Mesenchymal stem cell (in vitro differentiated cells and primary cell): ENCODE data around the gene MTMR11.
A peak's percentile ranks its signal among the peaks of the same experiment; 100 is the strongest.
"Not testable (repeated sequence)": the region's sequence is repeated elsewhere in the genome, so short reads cannot be mapped to it uniquely, and the experiment has no call there.

ENCODE experiments used
- DNase-seq: peaks from one replicate; pipeline ENCODE4 v3.0.0-alpha.2; 2013
- H2AFZ ChIP-seq: one replicate; pipeline ENCODE4 v1.6.1; 2013; ENCODE audit warnings: low read depth, mild to moderate bottlenecking, control low read depth, inconsistent platforms, low read length, moderate library complexity
- H2AK5ac ChIP-seq: 2 replicates; pipeline ENCODE4 v1.6.1; 2013; ENCODE audit warnings: low read length, moderate library complexity, mild to moderate bottlenecking, inconsistent platforms; ENCODE audit not compliant: severe bottlenecking
- H2BK120ac ChIP-seq: one replicate; pipeline ENCODE4 v1.6.1; 2013; ENCODE audit warnings: low read depth, mild to moderate bottlenecking, inconsistent platforms, low read length, moderate library complexity
- H2BK12ac ChIP-seq, 2 experiments: one replicate each; pipeline ENCODE4 v1.6.1; 2013; ENCODE audit warnings: inconsistent platforms in 2 of 2, low read length in 2 of 2, mild to moderate bottlenecking in 2 of 2, moderate library complexity in 2 of 2, control low read depth in 1 of 2
- H2BK15ac ChIP-seq: one replicate; pipeline ENCODE4 v1.6.1; 2013; ENCODE audit warnings: mild to moderate bottlenecking, low read depth, inconsistent platforms; ENCODE audit not compliant: poor library complexity, severe bottlenecking
- H2BK5ac ChIP-seq: 2 replicates; pipeline ENCODE4 v1.6.1; 2013; ENCODE audit warnings: low read depth, mild to moderate bottlenecking, low read length, control low read depth, inconsistent platforms; ENCODE audit not compliant: poor library complexity, severe bottlenecking
- H3K14ac ChIP-seq, 2 experiments: one replicate each; pipeline ENCODE4 v1.6.1; 2013; ENCODE audit warnings: inconsistent platforms in 2 of 2, low read length in 2 of 2, control low read depth in 1 of 2, mild to moderate bottlenecking in 1 of 2, moderate library complexity in 1 of 2
- H3K18ac ChIP-seq, 2 experiments: one replicate each; pipeline ENCODE4 v1.6.1; 2013; ENCODE audit warnings: inconsistent platforms in 2 of 2, low read length in 2 of 2, control low read depth in 1 of 2, low read depth in 1 of 2, mild to moderate bottlenecking in 1 of 2
- H3K23ac ChIP-seq, 2 experiments: one replicate each; pipeline ENCODE4 v1.6.1; 2013; ENCODE audit warnings: inconsistent platforms in 2 of 2, low read length in 2 of 2, mild to moderate bottlenecking in 2 of 2, moderate library complexity in 2 of 2, control low read depth in 1 of 2
- H3K27ac ChIP-seq: 2 replicates; pipeline ENCODE4 v1.5.1; 2013; ENCODE audit warnings: mild to moderate bottlenecking, moderate library complexity, low read length, control low read depth, inconsistent platforms; ENCODE audit not compliant: poor library complexity, severe bottlenecking
- H3K27me3 ChIP-seq, 2 experiments: 2 replicates each; pipeline versions ENCODE4 v1.6.1 to v1.7.0; 2013; ENCODE audit warnings: low read length in 2 of 2, mild to moderate bottlenecking in 2 of 2, moderate library complexity in 2 of 2, control low read depth in 1 of 2, inconsistent platforms in 1 of 2; ENCODE audit not compliant: control insufficient read depth in 1 of 2, insufficient read depth in 1 of 2
- H3K36me3 ChIP-seq, 2 experiments: 2 replicates each; pipeline versions ENCODE4 v1.6.1 to v1.7.0; 2013; ENCODE audit warnings: low read length in 2 of 2, control low read depth in 1 of 2, inconsistent platforms in 1 of 2, low read depth in 1 of 2, mild to moderate bottlenecking in 1 of 2; ENCODE audit not compliant: insufficient read depth in 2 of 2, control insufficient read depth in 1 of 2
- H3K4ac ChIP-seq, 2 experiments: one replicate each; pipeline ENCODE4 v1.6.1; 2013; ENCODE audit warnings: inconsistent platforms in 2 of 2, low read length in 2 of 2, mild to moderate bottlenecking in 2 of 2, moderate library complexity in 2 of 2, control low read depth in 1 of 2, low read depth in 1 of 2
- H3K4me1 ChIP-seq: 2 replicates; pipeline ENCODE4 v1.6.1; 2013; ENCODE audit warnings: low read depth, low read length, control low read depth; ENCODE audit not compliant: control insufficient read depth, insufficient read depth
- H3K4me2 ChIP-seq: 2 replicates; pipeline ENCODE4 v1.6.1; 2013; ENCODE audit warnings: low read length, mild to moderate bottlenecking, inconsistent platforms; ENCODE audit not compliant: poor library complexity, severe bottlenecking
- H3K4me3 ChIP-seq, 2 experiments: 2 replicates each; pipeline versions ENCODE4 v1.5.1 to v1.7.0; 2013; ENCODE audit warnings: low read length in 2 of 2, mild to moderate bottlenecking in 2 of 2, control low read depth in 1 of 2, low read depth in 1 of 2; ENCODE audit not compliant: insufficient read depth in 1 of 2
- H3K79me1 ChIP-seq: replicated peaks from 2 replicates; pipeline ENCODE4 v1.6.1; 2013; ENCODE audit warnings: mild to moderate bottlenecking, control low read depth, low read length, inconsistent platforms; ENCODE audit not compliant: poor library complexity, severe bottlenecking
- H3K9ac ChIP-seq: 2 replicates; pipeline ENCODE4 v1.7.0; 2013; ENCODE audit warnings: mild to moderate bottlenecking, low read length, moderate library complexity
- H3K9me3 ChIP-seq: 2 replicates; pipeline ENCODE4 v1.7.0; 2013; ENCODE audit warnings: mild to moderate bottlenecking, low read length; ENCODE audit not compliant: control insufficient read depth
- H4K8ac ChIP-seq: one replicate; pipeline ENCODE4 v1.6.1; 2013; ENCODE audit warnings: inconsistent platforms, mild to moderate bottlenecking, low read length, moderate library complexity
- H4K91ac ChIP-seq: one replicate; pipeline ENCODE4 v1.6.1; 2013; ENCODE audit warnings: mild to moderate bottlenecking, low read length, inconsistent platforms
- WGBS: methylation state at CpG from one replicate; pipeline ENCODE4 v1.1.7; 2013; ENCODE audit warnings: mixed read lengths; 5-methylcytosine and 5-hydroxymethylcytosine counted together

Gene MTMR11

DNA sequence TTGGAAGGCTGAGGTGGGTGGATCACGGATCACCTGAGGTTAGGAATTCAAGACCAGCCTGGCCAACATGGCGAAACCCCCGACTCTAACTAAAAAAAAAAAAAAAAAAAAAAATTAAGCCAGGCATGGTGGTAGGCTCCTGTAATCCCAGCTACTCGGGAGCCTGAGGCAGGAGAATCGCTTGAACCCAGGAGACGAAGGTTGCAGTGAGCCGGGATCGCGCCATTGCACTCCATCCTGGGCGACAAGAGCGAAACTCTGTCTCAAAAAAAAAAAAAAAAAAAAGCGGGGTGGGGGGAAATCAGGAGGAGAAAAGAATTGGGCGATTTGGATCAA is 2.0 kb upstream of the MTMR11 start:
- H2AK5ac ChIP-seq, DNase-seq, H3K27me3 ChIP-seq, H3K14ac ChIP-seq, H3K23ac ChIP-seq, H3K9me3 ChIP-seq, H2BK5ac ChIP-seq, H4K91ac ChIP-seq, H2AFZ ChIP-seq: not testable (repeated sequence)
- H3K4me3 ChIP-seq, result peak overlapping the region in 1 of 2 experiments; percentile 61
- H3K18ac ChIP-seq, result peak overlapping the region in 1 of 2 experiments; percentile 56
- peak overlapping the region; percentile 54 for H2BK120ac ChIP-seq
- peaks cover 13% of the 10 kb centered on the region for H3K4me1 ChIP-seq
- WGBS, result 12% methylated on average over 8 of the region's 13 CpGs
- peak overlapping the region in 1 of 2 experiments; percentile 83 for H2BK12ac ChIP-seq
- peak overlapping the region; percentile 51 for H3K4me2 ChIP-seq
- peak overlapping the region; percentile 83 for H3K27ac ChIP-seq
- peaks cover 38% of the 10 kb centered on the region for H3K79me1 ChIP-seq
- peak overlapping the region; percentile 59 for H4K8ac ChIP-seq
- peak overlapping the region in 1 of 2 experiments; percentile 69 for H3K4ac ChIP-seq
- H2BK15ac ChIP-seq, result peak overlapping the region; percentile 82
- H3K9ac ChIP-seq, result peak overlapping the region; percentile 59
- peaks cover 12 to 16% of the 10 kb centered on the region in 2 experiments for H3K36me3 ChIP-seq

GRCh38 chr1:149937759-149938158 is 1.1 kb upstream of the MTMR11 start:
- no peak overlapping the region for H2BK5ac ChIP-seq

DNA sequence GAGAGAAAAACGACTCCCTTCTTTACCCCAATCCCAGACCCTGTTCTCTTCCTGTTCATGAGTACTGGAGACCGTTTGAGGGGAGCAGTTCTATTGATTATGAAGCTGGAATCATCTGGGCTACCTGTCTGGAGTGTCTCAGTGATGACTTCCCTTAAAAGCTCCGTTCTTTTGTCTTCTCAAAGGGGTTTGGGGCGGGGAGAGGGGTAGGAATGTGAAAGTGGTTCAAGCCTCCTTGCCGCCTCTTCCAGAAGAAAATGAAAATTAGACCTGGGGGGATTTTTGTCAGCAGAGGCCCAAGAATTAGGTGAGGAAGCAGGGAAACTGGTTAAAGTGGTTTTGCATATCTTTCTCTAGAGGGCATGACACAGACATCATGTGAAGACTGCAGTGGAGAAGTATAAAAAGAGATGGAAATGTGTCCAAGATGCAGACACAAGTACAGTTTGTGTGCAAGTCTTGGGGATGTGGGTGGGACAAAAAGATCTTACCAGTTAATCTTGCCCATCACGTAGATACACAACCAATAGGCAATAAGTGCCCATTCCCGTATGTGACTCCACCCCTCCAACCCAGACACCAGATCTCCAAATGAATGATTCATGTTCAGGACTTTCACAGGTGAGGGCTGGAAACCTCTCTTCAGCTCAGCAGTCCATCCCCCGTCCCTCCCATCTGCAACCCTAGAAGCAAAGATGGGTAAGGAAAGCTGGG is 470 bp upstream of the MTMR11 start:
- H2BK12ac ChIP-seq, result peak overlapping the region; percentile 23 to 33
- peak overlapping the region; percentile 38 for H4K8ac ChIP-seq
- H3K4me3 ChIP-seq, result peak overlapping the region in 1 of 2 experiments; percentile 93
- H2BK15ac ChIP-seq, result no peak overlapping the region
- H2AFZ ChIP-seq, result no peak overlapping the region
- peaks cover 21 to 22% of the 10 kb centered on the region in 2 experiments for H3K36me3 ChIP-seq
- peak overlapping the region in 1 of 2 experiments; percentile 44 for H3K18ac ChIP-seq
- no peak overlapping the region for H3K23ac ChIP-seq
- H3K9me3 ChIP-seq, result no peaks in the 10 kb centered on the region
- H3K4ac ChIP-seq, result no peak overlapping the region
- H3K79me1 ChIP-seq, result peaks cover 30% of the 10 kb centered on the region
- H2BK5ac ChIP-seq, result no peak overlapping the region
- H2BK120ac ChIP-seq, result peak overlapping the region; percentile 67
- no peak overlapping the region for H3K14ac ChIP-seq
- peak overlapping the region; percentile 52 for H2AK5ac ChIP-seq
- H3K4me1 ChIP-seq, result peaks cover 13% of the 10 kb centered on the region
- peak overlapping the region; percentile 62 for H3K4me2 ChIP-seq
- peak; percentile 53 for DNase-seq
- H3K27ac ChIP-seq, result peak overlapping the region; percentile 79
- H3K9ac ChIP-seq, result peak overlapping the region; percentile 91
- H3K27me3 ChIP-seq, result no peaks in the 10 kb centered on the region
- whole genome bisulfite sequencing, result 20% methylated on average over 6 of the region's 8 CpGs
- H4K91ac ChIP-seq, result no peak overlapping the region

More at GRCh38 chr1:149937759-149938158, 1.1 kb upstream of the MTMR11 start:
- H3K9ac ChIP-seq, result peak overlapping the region; percentile 23
- no peak overlapping the region for H2AFZ ChIP-seq
- no peak overlapping the region for H3K4me3 ChIP-seq
- no peak overlapping the region for H4K91ac ChIP-seq
- peak overlapping the region; percentile 33 for H2AK5ac ChIP-seq
- no peak overlapping the region for H3K4me2 ChIP-seq
- H3K14ac ChIP-seq, result no peak overlapping the region
- no peak overlapping the region for H2BK15ac ChIP-seq
- no peak overlapping the region for H4K8ac ChIP-seq
- no peak overlapping the region for H3K23ac ChIP-seq
- peaks cover 17 to 19% of the 10 kb centered on the region in 2 experiments for H3K36me3 ChIP-seq
- H2BK120ac ChIP-seq, result no peak overlapping the region
- no peak overlapping the region for H2BK12ac ChIP-seq
- H3K4me1 ChIP-seq, result peaks cover 13% of the 10 kb centered on the region
- peak overlapping the region in 1 of 2 experiments; percentile 48 for H3K18ac ChIP-seq
- no peaks in the 10 kb centered on the region for H3K9me3 ChIP-seq
- H3K4ac ChIP-seq, result peak overlapping the region in 1 of 2 experiments; percentile 43
- peak; percentile 37 for DNase-seq
- H3K27me3 ChIP-seq, result no peaks in the 10 kb centered on the region
- H3K79me1 ChIP-seq, result peaks cover 33% of the 10 kb centered on the region
- H3K27ac ChIP-seq, result peak overlapping the region; percentile 13

DNA sequence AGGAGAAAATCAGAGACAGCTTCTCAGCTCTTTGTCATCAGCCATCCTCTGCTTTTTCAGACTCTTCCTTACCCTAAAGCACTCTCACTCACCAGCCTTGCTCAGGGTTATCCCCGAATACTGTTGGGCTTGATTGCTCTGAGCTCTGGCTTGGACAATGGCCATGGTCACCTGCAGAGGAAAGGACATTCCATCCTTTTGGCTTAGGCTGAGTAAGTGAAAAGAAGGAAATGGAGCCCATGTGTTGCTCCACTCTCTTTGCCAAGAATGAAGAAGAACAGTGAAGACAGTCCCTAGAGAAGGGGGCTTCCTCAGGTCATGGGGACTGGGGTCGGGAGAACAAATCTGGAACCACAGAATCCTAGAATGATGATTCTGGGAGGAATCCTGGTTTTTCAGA is 2.3 kb downstream of the MTMR11 start:
- Histone ChIP-seq H2BK5ac (no peak overlapping the region), H2AK5ac (no peak overlapping the region), H2BK12ac (no peak overlapping the region), H3K4me1 (peaks cover 12% of the 10 kb centered on the region), H3K36me3 (peaks cover 36 to 49% of the 10 kb centered on the region in 2 experiments), H2AFZ (no peak overlapping the region), H2BK15ac (no peak overlapping the region), H4K91ac (no peak overlapping the region), H3K23ac (no peak overlapping the region), H3K9me3 (no peaks in the 10 kb centered on the region), H3K4ac (no peak overlapping the region), H3K79me1 (peaks cover 27% of the 10 kb centered on the region), H3K4me2 (no peak overlapping the region), H3K4me3 (no peak overlapping the region), H2BK120ac (no peak overlapping the region), H3K14ac (no peak overlapping the region), H3K27me3 (no peaks in the 10 kb centered on the region), H3K18ac (no peak overlapping the region), H3K9ac (no peak overlapping the region), H4K8ac (no peak overlapping the region), H3K27ac (no peak overlapping the region)
- DNase-seq, result no peak
- WGBS, result 92% methylated on average over 2 of the region's 2 CpGs
